Mesothelial cell of epicardium (in vitro differentiated cells): ENCODE results near the gene FAM83F. TPM values are rescaled to one million over a fixed set of nuclear protein-coding genes. Genes with fewer than 3 reads are reported as not detected.
"Not testable (repeated sequence)": the region's sequence is repeated elsewhere in the genome, so short reads cannot be mapped to it uniquely, and the experiment has no call there.

Source experiments
- DNase-seq, 2 experiments: peaks; one replicate each; pipeline ENCODE4 v3.0.0; 2021; ENCODE audit warnings: low spot score in 2 of 2; ENCODE audit not compliant: unreplicated experiment in 2 of 2
- H3K27ac Mint-ChIP-seq: 2 replicates; pipeline ENCODE4 v1.8.0; 2021; ENCODE audit warnings: mixed read lengths
- H3K27me3 Mint-ChIP-seq: 2 replicates; pipeline ENCODE4 v1.8.0; 2021; ENCODE audit warnings: low read depth, mixed read lengths
- H3K36me3 Mint-ChIP-seq: 2 replicates; pipeline ENCODE4 v1.8.0; 2021; ENCODE audit warnings: mixed read lengths
- H3K4me1 Mint-ChIP-seq: 2 replicates; pipeline ENCODE4 v1.8.0; 2021; ENCODE audit warnings: mixed read lengths
- H3K4me3 Mint-ChIP-seq: 2 replicates; pipeline ENCODE4 v1.8.0; 2021; ENCODE audit warnings: mild to moderate bottlenecking, moderate library complexity, mixed read lengths
- H3K9me3 Mint-ChIP-seq: 2 replicates; pipeline ENCODE4 v1.8.0; 2021; ENCODE audit warnings: mixed read lengths
- total RNA-seq: library from RNA; stranded (reverse); gene quantifications from 3 replicates; pipeline ENCODE4 v1.2.1, GENCODE V29; 2021
- TF ChIP-seq, protein P1 (sequence below): fragments of 200-600 bp; sonication (generic); IDR thresholded peaks from one replicate; pipeline ENCODE4 v1.5.0; 2021; ENCODE audit warnings: antibody characterized with exemption; ENCODE audit not compliant: unreplicated experiment

FAM83F gene
- total RNA-seq, 1 donor from 2014 or later: 8.0 TPM

DNA sequence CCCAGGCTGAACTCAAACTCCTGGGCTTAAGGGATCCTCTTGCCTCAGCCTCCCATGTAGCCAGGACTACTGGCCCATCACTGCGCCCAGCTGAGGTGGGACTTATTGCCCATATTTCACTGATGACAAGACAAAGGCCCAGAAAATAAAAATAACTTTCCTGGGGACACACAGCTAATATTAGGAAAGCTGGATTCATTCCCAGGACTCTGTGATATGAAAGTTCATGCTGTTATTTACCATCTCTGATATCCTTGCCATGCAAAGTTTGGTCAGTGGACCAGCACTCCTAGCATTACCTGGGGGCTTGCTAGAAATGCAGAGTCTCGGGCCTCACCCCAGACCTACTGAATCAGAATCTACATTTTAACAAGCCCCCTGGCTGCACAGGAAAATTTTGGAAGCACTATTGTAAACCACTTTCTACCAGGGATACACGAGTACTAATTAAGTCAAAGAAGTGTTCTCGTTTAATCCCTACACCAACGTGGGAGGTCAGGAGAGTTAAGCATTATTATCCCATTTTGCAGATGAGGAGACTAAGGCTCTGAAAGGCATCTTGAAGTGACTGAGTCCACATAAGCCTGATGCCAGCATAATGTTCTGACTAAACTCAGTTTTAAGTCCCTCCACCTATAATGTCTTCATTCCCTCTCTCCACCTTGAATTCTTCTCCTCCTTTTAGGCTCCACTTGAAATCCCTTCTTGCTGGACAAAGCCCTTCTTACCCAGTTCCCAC lies 2.5 kb upstream of the FAM83F start:
- TF ChIP-seq, protein P1, sequence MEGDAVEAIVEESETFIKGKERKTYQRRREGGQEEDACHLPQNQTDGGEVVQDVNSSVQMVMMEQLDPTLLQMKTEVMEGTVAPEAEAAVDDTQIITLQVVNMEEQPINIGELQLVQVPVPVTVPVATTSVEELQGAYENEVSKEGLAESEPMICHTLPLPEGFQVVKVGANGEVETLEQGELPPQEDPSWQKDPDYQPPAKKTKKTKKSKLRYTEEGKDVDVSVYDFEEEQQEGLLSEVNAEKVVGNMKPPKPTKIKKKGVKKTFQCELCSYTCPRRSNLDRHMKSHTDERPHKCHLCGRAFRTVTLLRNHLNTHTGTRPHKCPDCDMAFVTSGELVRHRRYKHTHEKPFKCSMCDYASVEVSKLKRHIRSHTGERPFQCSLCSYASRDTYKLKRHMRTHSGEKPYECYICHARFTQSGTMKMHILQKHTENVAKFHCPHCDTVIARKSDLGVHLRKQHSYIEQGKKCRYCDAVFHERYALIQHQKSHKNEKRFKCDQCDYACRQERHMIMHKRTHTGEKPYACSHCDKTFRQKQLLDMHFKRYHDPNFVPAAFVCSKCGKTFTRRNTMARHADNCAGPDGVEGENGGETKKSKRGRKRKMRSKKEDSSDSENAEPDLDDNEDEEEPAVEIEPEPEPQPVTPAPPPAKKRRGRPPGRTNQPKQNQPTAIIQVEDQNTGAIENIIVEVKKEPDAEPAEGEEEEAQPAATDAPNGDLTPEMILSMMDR: no peak
- H3K27me3 Mint-ChIP-seq: peaks cover 69% of the 10 kb centered on the region
- no peak for DNase-seq
- H3K36me3 Mint-ChIP-seq: no peaks in the 10 kb centered on the region
- H3K4me3 Mint-ChIP-seq: no peak overlapping the region
- H3K27ac Mint-ChIP-seq: no peak overlapping the region
- H3K4me1 Mint-ChIP-seq: peaks cover 20% of the 10 kb centered on the region
- H3K9me3 Mint-ChIP-seq: no peaks in the 10 kb centered on the region

DNA sequence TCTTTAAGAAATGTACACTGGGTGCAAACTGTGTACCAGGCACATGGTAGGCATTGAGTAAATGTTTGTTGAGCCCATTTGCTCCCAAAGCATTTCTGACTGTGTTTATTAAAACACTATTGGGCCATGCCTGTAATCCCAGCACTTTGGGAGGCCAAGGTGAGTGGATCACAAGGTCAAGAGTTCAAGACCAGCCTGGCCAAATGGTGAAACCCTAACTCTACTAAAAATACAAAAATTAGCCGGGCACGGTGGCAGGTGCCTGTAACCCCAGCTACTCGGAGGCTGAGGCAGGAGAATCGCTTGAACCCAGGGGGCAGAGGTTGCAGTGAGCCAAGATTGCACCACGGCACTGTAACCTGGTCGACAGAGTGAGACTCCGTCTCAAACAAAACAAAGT lies 1.9 kb upstream of the FAM83F start:
- H3K4me1 Mint-ChIP-seq: peaks cover 26% of the 10 kb centered on the region
- DNase-seq: not testable (repeated sequence)
- peaks cover 69% of the 10 kb centered on the region for H3K27me3 Mint-ChIP-seq

DNA sequence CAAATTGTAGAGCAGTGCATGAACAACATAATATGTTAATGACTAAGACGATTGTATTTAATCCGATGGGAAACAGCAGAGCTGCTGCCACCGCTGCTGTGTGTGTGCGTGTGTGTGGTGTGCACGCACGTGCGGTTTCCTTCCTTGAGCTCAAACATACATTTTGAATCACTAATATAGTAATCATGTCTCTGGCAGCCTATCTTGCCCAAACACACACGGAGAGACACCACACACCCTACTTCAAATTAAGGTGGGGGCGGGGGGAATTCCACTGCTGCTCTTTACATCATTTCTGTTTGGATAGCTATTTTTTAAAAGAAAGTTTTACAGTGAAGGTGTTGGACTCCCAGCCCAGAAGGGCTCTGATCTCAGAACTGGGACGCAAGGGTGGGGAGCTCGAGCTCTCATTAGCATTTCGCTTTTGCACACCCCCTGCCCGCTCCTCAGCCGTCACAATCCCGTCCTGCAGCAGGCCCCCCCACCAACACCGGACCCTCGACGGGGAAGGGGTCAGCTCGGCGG lies 651 bp upstream of the FAM83F start:
- H3K4me1 Mint-ChIP-seq: peaks cover 38% of the 10 kb centered on the region
- TF ChIP-seq, protein P1: no peak
- H3K9me3 Mint-ChIP-seq: no peaks in the 10 kb centered on the region
- DNase-seq: no peak
- H3K27ac Mint-ChIP-seq: no peak overlapping the region
- H3K27me3 Mint-ChIP-seq: peaks cover 59% of the 10 kb centered on the region
- H3K4me3 Mint-ChIP-seq: peak overlapping the region; percentile 35
- no peaks in the 10 kb centered on the region for H3K36me3 Mint-ChIP-seq

More for the DNA sequence above, 1.9 kb upstream of the FAM83F start:
- H3K4me3 Mint-ChIP-seq, H3K27ac Mint-ChIP-seq, H3K9me3 Mint-ChIP-seq, H3K36me3 Mint-ChIP-seq: not testable (repeated sequence)

DNA sequence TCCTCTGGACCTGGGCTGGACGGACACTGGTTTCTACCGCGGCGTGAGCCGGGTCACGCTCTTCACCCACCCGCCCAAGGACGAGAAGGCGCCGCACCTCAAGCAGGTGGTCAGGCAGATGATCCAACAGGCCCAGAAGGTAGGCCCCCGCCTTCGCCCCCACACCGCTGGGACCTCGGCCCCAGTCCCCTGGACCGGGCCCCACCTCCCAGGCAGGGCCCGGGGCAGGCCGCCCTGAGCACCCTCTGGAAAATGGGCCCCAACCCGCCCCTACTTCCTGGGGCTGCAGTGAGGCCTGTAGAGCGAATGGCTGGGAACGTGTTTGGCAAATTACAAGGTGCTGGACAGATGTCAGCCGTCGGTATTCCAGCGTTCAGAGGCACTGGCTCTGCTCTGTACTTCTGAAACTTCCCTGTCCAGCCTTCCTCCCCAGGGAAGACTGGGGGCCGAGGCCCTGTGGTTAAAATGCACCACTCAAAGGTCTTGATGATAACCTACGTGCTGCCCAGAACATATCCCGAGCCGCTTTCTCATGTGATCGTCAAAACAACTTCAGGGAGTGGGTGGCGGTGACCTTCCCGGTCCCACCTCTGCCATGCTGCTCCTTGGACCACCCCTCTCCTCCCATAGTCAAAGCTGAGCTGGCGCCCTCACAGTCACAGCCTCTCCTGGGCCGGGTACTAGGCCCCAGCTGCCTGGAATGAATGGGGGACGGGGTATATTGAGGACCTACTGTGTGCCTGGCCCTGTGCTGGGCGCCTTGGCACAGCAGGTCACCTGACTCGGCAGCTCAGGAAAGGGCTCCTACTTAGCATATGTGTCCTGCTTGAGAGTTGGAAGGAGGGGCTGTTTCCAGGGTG lies 869 bp downstream of the FAM83F start:
- peaks cover 49% of the 10 kb centered on the region for H3K27me3 Mint-ChIP-seq
- peak overlapping the region; percentile 39 for H3K27ac Mint-ChIP-seq
- H3K9me3 Mint-ChIP-seq: no peaks in the 10 kb centered on the region
- no peak for DNase-seq
- H3K4me1 Mint-ChIP-seq: peaks cover 43% of the 10 kb centered on the region
- no peaks in the 10 kb centered on the region for H3K36me3 Mint-ChIP-seq
- peak overlapping the region; percentile 48 for H3K4me3 Mint-ChIP-seq
- TF ChIP-seq, protein P1: no peak

DNA sequence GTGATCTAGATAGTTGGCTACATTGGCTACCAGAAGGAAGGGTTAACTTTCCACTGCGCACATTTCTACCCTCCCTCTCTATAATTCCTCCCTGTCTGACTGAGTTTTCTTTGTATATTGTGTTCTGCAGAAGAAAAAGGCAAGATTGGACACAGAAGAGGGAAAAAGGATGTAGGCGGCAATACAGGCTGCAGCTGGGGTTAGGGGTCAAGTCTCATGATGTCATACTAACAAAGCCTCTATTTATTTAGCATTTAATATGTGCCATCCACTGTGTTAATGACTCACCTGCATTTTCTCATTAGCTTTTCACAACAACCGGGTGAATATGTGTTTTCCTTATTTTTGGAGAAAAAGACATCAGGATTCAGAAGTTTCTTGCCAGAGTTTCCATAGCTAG lies 2.0 kb downstream of the FAM83F start:
- peaks cover 40% of the 10 kb centered on the region for H3K27me3 Mint-ChIP-seq
- no peak for DNase-seq
- TF ChIP-seq, protein P1: no peak
- H3K4me1 Mint-ChIP-seq: peaks cover 53% of the 10 kb centered on the region
- peak overlapping the region; percentile 11 for H3K27ac Mint-ChIP-seq
- H3K36me3 Mint-ChIP-seq: no peaks in the 10 kb centered on the region
- no peak overlapping the region for H3K4me3 Mint-ChIP-seq
- no peaks in the 10 kb centered on the region for H3K9me3 Mint-ChIP-seq

DNA sequence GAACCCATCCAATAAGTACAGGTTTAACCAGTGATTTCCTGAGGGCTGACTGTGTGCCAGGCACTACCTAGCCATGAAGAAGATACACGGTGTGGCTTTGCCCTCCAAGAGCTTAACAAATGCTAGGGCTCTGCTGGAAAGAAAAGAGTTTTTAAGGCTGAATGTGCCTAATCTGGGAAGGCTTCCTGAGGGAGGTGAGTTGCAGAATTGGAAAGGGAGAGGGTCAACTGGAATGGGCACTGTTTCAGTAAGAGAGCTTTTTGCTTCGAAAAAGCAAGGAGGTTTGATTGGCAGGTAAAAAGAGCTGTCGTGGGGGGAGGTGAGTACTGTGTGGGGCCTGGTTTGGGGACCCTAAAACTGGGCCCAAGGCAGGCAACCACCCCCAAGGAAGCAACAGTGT lies 2.7 kb downstream of the FAM83F start:
- Mint-ChIP-seq H3K27me3 (peaks cover 33% of the 10 kb centered on the region), H3K4me1 (peaks cover 60% of the 10 kb centered on the region), H3K36me3 (no peaks in the 10 kb centered on the region), H3K9me3 (no peaks in the 10 kb centered on the region), H3K27ac (no peak overlapping the region), H3K4me3 (no peak overlapping the region)
- TF ChIP-seq, protein P1: no peak
- no peak for DNase-seq
